ENCODE data around the gene AOX1. TPM values are rescaled to one million over a fixed set of nuclear protein-coding genes. Genes with fewer than 3 reads are reported as not detected.

AOX1 gene
- total RNA-seq, 1 experiment from 2014 or later: 57.2 TPM

DNA sequence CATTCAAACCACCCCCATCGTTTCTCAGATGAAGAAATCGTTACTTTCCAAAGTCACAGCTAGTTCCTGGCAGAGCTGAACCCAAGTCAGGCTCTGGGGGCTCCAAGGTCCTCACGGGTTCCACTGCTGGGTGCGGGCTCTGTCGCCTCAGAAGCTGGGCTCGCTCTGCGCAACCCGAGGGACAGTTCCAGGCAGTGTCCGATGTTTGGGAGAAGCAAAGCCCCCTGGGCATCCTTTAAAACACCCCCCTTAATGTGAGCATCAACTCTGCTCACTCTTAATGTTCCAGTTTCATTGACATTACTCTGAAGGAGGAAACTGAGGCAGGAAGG lies 796 bp downstream of the AOX1 start:
- H3K27ac ChIP-seq (ENCODE audit: low read length): no peak overlapping the region
- ChIA-PET POLR2A (ENCODE audit: unreplicated experiment) (no interaction called here), CTCF (no interaction called here)
- intact Hi-C loops (cut with micrococcal nuclease): no loop called here
- no peaks in the 10 kb centered on the region for H3K79me2 ChIP-seq (ENCODE audit: low read length)
- H3F3A ChIP-seq (ENCODE audit: low read length, unreplicated experiment): no peaks in the 10 kb centered on the region
- no peaks in the 10 kb centered on the region for H3K27me3 ChIP-seq (ENCODE audit: low read length)
- TF ChIP-seq, protein P1, sequence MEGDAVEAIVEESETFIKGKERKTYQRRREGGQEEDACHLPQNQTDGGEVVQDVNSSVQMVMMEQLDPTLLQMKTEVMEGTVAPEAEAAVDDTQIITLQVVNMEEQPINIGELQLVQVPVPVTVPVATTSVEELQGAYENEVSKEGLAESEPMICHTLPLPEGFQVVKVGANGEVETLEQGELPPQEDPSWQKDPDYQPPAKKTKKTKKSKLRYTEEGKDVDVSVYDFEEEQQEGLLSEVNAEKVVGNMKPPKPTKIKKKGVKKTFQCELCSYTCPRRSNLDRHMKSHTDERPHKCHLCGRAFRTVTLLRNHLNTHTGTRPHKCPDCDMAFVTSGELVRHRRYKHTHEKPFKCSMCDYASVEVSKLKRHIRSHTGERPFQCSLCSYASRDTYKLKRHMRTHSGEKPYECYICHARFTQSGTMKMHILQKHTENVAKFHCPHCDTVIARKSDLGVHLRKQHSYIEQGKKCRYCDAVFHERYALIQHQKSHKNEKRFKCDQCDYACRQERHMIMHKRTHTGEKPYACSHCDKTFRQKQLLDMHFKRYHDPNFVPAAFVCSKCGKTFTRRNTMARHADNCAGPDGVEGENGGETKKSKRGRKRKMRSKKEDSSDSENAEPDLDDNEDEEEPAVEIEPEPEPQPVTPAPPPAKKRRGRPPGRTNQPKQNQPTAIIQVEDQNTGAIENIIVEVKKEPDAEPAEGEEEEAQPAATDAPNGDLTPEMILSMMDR (conservative IDR thresholded peaks at IDR 0.05; ENCODE audit: low read depth, low read length): no peak
- TF ChIP-seq EZH2 (IDR thresholded peaks at IDR 0.05; ENCODE audit: low read length, unreplicated experiment): no peak
- no peak for TF ChIP-seq EZH2phosphoT487 (IDR thresholded peaks at IDR 0.05; ENCODE audit: borderline replicate concordance, low read length)
- H3K36me3 ChIP-seq (ENCODE audit: low read depth, low read length): no peaks in the 10 kb centered on the region
- BruUV-seq (replicated peaks): no TSS peak
- no peak overlapping the region for H3K4me3 ChIP-seq (ENCODE audit: low read length)
- ATAC-seq (no peak), DNase-seq (no peak)
- H3K4me1 ChIP-seq (ENCODE audit: insufficient read depth, low read length): peaks cover 26% of the 10 kb centered on the region
- no peak overlapping the region for H3K4me2 ChIP-seq (ENCODE audit: low read length)
- no peaks in the 10 kb centered on the region for H3K9me2 ChIP-seq (replicated peaks; ENCODE audit: low read length)
- no peak overlapping the region for H2AFZ ChIP-seq (ENCODE audit: low read length)
- H3K9me3 ChIP-seq (ENCODE audit: low read length): no peaks in the 10 kb centered on the region
- H3K9ac ChIP-seq (ENCODE audit: low read length): no peak overlapping the region
- H4K20me1 ChIP-seq (ENCODE audit: low read length): no peaks in the 10 kb centered on the region

DNA sequence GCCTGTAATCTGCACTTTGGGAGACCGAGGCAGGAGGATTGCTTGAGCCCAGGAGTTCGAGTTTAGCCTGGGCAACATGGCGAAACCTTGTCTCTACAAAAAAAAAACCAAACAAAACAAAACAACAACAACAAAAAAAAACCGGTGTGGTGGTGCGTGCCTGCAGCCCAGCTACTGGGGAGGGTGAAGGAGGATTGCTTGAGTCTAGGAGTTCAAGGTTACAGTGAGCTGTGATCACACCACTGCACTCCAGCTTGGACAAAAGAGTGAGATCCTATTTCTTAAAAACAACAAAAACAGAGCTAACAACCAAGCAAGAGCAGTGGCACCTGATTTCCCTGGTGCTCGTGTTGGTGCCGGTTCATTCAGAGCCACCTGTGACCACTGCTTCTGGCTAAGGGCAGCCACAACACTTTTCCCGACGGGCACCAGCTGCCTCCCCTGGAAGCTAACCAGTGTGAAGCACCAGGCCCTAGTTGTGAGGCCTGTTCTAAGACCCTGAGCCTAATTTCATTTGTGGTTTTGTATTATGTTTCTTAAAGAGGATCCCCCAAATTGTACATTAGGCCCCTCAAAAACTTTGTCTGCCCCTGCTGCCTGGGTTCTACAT lies 1.3 kb downstream of the AOX1 start:
- no peaks in the 10 kb centered on the region for H3K79me2 ChIP-seq (ENCODE audit: low read length)
- TSS peak; percentile 8 for BruUV-seq (replicated peaks)
- no peaks in the 10 kb centered on the region for H4K20me1 ChIP-seq (ENCODE audit: low read length)
- H3K27ac ChIP-seq (ENCODE audit: low read length): no peak overlapping the region
- ChIA-PET CTCF (no interaction called here), POLR2A (ENCODE audit: unreplicated experiment) (interaction anchor here (0.6 kb wide), 1 partner anchor 21 kb away, joined by 8 read pairs; no protein-coding TSS in a partner anchor)
- no peaks in the 10 kb centered on the region for H3K36me3 ChIP-seq (ENCODE audit: low read depth, low read length)
- intact Hi-C loops (cut with micrococcal nuclease): no loop called here
- no peak overlapping the region for H3K9ac ChIP-seq (ENCODE audit: low read length)
- H3K9me3 ChIP-seq (ENCODE audit: low read length): no peaks in the 10 kb centered on the region
- TF ChIP-seq, protein P1 (conservative IDR thresholded peaks at IDR 0.05; ENCODE audit: low read depth, low read length): no peak
- TF ChIP-seq EZH2phosphoT487 (IDR thresholded peaks at IDR 0.05; ENCODE audit: borderline replicate concordance, low read length) (no peak), EZH2 (IDR thresholded peaks at IDR 0.05; ENCODE audit: low read length, unreplicated experiment) (no peak)
- ATAC-seq (no peak), DNase-seq (no peak)
- peaks cover 26% of the 10 kb centered on the region for H3K4me1 ChIP-seq (ENCODE audit: insufficient read depth, low read length)
- H3K27me3 ChIP-seq (ENCODE audit: low read length): no peaks in the 10 kb centered on the region
- no peaks in the 10 kb centered on the region for H3K9me2 ChIP-seq (replicated peaks; ENCODE audit: low read length)
- no peaks in the 10 kb centered on the region for H3F3A ChIP-seq (ENCODE audit: low read length, unreplicated experiment)
- H3K4me2 ChIP-seq (ENCODE audit: low read length): no peak overlapping the region
- no peak overlapping the region for H2AFZ ChIP-seq (ENCODE audit: low read length)
- no peak overlapping the region for H3K4me3 ChIP-seq (ENCODE audit: low read length)

DNA sequence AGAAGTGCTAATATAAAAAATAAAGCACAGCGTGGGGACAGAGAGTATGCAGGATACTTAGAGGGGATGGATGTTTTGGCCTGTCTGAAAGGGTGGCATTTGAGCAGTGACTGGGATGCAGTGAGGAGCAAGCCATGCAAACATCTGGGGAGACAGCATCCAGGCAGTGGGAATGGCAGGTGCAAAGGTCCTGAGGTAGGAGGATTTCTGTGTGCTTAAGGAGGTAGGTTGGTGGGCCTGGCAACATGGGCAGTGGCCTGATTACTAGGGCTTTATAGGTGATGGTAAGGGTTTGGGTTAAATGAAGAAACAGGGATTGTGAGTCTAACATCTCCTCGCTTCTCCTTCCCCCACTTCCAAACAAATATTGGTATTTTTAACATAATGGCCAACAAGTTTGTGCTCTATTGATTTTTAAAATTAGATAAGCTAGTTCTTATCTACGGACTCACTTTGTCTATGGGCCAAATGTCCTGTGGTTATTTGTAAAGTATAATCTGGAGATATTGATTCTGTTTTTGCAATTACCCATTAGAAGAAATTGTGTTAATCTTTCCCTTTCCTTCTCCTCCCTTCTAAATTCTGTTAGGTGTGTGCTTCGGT lies 2.4 kb downstream of the AOX1 start:
- POLR2A ChIA-PET (ENCODE audit: unreplicated experiment): no interaction called here

More for the DNA sequence above, 2.4 kb downstream of the AOX1 start:
- Histone ChIP-seq H3K4me2 (ENCODE audit: low read length) (no peak overlapping the region), H3F3A (ENCODE audit: low read length, unreplicated experiment) (no peaks in the 10 kb centered on the region), H3K9me3 (ENCODE audit: low read length) (no peaks in the 10 kb centered on the region), H2AFZ (ENCODE audit: low read length) (no peak overlapping the region), H3K27ac (ENCODE audit: low read length) (no peak overlapping the region), H4K20me1 (ENCODE audit: low read length) (no peaks in the 10 kb centered on the region), H3K4me1 (ENCODE audit: insufficient read depth, low read length) (peaks cover 28% of the 10 kb centered on the region), H3K9me2 (replicated peaks; ENCODE audit: low read length) (no peaks in the 10 kb centered on the region), H3K36me3 (ENCODE audit: low read depth, low read length) (no peaks in the 10 kb centered on the region), H3K9ac (ENCODE audit: low read length) (no peak overlapping the region), H3K79me2 (ENCODE audit: low read length) (no peaks in the 10 kb centered on the region), H3K27me3 (ENCODE audit: low read length) (no peaks in the 10 kb centered on the region), H3K4me3 (ENCODE audit: low read length) (no peak overlapping the region)
- CTCF ChIA-PET: no interaction called here
- no peak for TF ChIP-seq EZH2 (IDR thresholded peaks at IDR 0.05; ENCODE audit: low read length, unreplicated experiment)
- TF ChIP-seq EZH2phosphoT487 (IDR thresholded peaks at IDR 0.05; ENCODE audit: borderline replicate concordance, low read length): no peak
- no peak for ATAC-seq
- BruUV-seq (replicated peaks): no TSS peak
- no peak for DNase-seq
- intact Hi-C loops (cut with micrococcal nuclease): no loop called here
